ENCODE results near the gene OR51V1. TPM values are rescaled to one million over a fixed set of nuclear protein-coding genes. Genes with fewer than 3 reads are reported as not detected.

Gene OR51V1
- total and polyA plus RNA-seq, 12 donors = not detected

GRCh38 chr11:5246772-5247471 is 46.4 kb upstream of the OR51V1 start:
- no peak overlapping the region for H3K4me3 ChIP-seq
- no peaks in the 10 kb centered on the region for H3K9me3 ChIP-seq (replicated peaks in 1 of 3)
- intact Hi-C loops (cut with DNase I) = no loop called here
- TF ChIP-seq POLR2A (IDR thresholded peaks at IDR 0.05) = no peak
- no peak for TF ChIP-seq CTCF (IDR thresholded peaks at IDR 0.05)
- H3K27ac ChIP-seq = no peak overlapping the region
- WGBS, 4 donors = 61 to 66% (median 62%) methylated on average over 6 of the region's 6 CpGs
- no peaks in the 10 kb centered on the region for H3K36me3 ChIP-seq (replicated peaks in 1 of 2)
- H3K4me1 ChIP-seq (replicated peaks in 1 of 2) = no peaks in the 10 kb centered on the region
- H3K27me3 ChIP-seq = no peaks in the 10 kb centered on the region
- DNase-seq = no peak

GRCh38 chr11:5245155-5245554 is 44.7 kb upstream of the OR51V1 start:
- no peak overlapping the region for H3K27ac ChIP-seq
- H3K4me1 ChIP-seq (replicated peaks in 1 of 2) = no peaks in the 10 kb centered on the region
- no peaks in the 10 kb centered on the region for H3K9me3 ChIP-seq (replicated peaks in 1 of 3)
- intact Hi-C loops (cut with DNase I) = no loop called here
- H3K27me3 ChIP-seq = no peaks in the 10 kb centered on the region
- no peak for DNase-seq
- no peak overlapping the region for H3K4me3 ChIP-seq
- TF ChIP-seq POLR2A (IDR thresholded peaks at IDR 0.05) (no peak), CTCF (IDR thresholded peaks at IDR 0.05) (no peak)
- H3K36me3 ChIP-seq (replicated peaks in 1 of 2) = no peaks in the 10 kb centered on the region
- 69 to 76% (median 71%) methylated on average over 2 of the region's 2 CpGs for WGBS, 4 donors

GRCh38 chr11:5243816-5244180 is 43.3 kb upstream of the OR51V1 start:
- Histone ChIP-seq H3K36me3 (replicated peaks in 1 of 2) (no peaks in the 10 kb centered on the region), H3K27me3 (no peaks in the 10 kb centered on the region), H3K4me3 (no peak overlapping the region), H3K4me1 (replicated peaks in 1 of 2) (no peaks in the 10 kb centered on the region), H3K27ac (no peak overlapping the region), H3K9me3 (replicated peaks in 1 of 3) (no peaks in the 10 kb centered on the region)
- WGBS, 4 donors = 65 to 76% (median 70%) methylated on average over 4 of the region's 4 CpGs
- DNase-seq = no peak
- intact Hi-C loops (cut with DNase I) = no loop called here
- TF ChIP-seq POLR2A (IDR thresholded peaks at IDR 0.05) (no peak), CTCF (IDR thresholded peaks at IDR 0.05) (no peak)

- Histone ChIP-seq H3K4me3 (no peak overlapping the region), H3K4me1 (replicated peaks in 1 of 2) (no peaks in the 10 kb centered on the region), H3K9me3 (replicated peaks in 1 of 3) (no peaks in the 10 kb centered on the region), H3K27ac (no peak overlapping the region), H3K36me3 (replicated peaks in 1 of 2) (no peaks in the 10 kb centered on the region), H3K27me3 (no peaks in the 10 kb centered on the region)
- no peak for DNase-seq
- intact Hi-C loops (cut with DNase I) = no loop called here
- 59 to 74% (median 66%) methylated on average over 7 of the region's 7 CpGs for WGBS, 4 donors
- TF ChIP-seq POLR2A (IDR thresholded peaks at IDR 0.05) = no peak
- TF ChIP-seq CTCF (IDR thresholded peaks at IDR 0.05) = no peak
Measured at GRCh38 chr11:5242933-5243815, 42.7 kb upstream of the OR51V1 start.
